Gastrocnemius medialis (tissue), 4 donors: ENCODE measurements around the gene PDIA6. TPM values are rescaled to one million over a fixed set of nuclear protein-coding genes. Genes with fewer than 3 reads are reported as not detected.

Source experiments
- ATAC-seq, 2 donors: fragments of 150-250 bp; one replicate each; pipeline ENCODE4 v1.9.1; 2016
- DNase-seq, 2 donors: peaks; one replicate each; pipeline ENCODE4 v3.0.0-alpha.2; 2019
- H3K27ac ChIP-seq, 4 donors: fragments of 200-600 bp; sonication (generic); 1 replicate in 1 of 4; 2 replicates in 3 of 4; pipeline ENCODE4 v1.5.1; 2016 to 2018; ENCODE audit warnings: mild to moderate bottlenecking in 2 of 4, moderate library complexity in 1 of 4
- H3K27me3 ChIP-seq, 3 donors: fragments of 200-600 bp; sonication (generic) in 2 of 3; 1 replicate in 1 of 3; 2 replicates in 2 of 3; pipeline versions ENCODE4 v1.5.1 to v1.6.0; 2016 to 2019; ENCODE audit warnings: mild to moderate bottlenecking in 1 of 3, moderate library complexity in 1 of 3
- H3K36me3 ChIP-seq, 2 donors: fragments of 200-600 bp; sonication (generic) in 1 of 2; one replicate each; pipeline ENCODE4 v1.5.1; 2017 to 2018
- H3K4me1 ChIP-seq, 2 donors: fragments of 200-600 bp; sonication (generic) in 1 of 2; one replicate each; pipeline ENCODE4 v1.5.1; 2016 to 2017; ENCODE audit warnings: mild to moderate bottlenecking in 2 of 2
- H3K4me3 ChIP-seq, 4 donors: fragments of 200-600 bp; sonication (generic) in 3 of 4; 1 replicate in 1 of 4; 2 replicates in 3 of 4; pipeline ENCODE4 v1.5.1; 2016 to 2019; ENCODE audit warnings: mild to moderate bottlenecking in 2 of 4
- H3K9me3 ChIP-seq, 3 donors: fragments of 200-600 bp; sonication (generic) in 2 of 3; 1 replicate in 1 of 3; 2 replicates in 2 of 3; pipeline ENCODE4 v1.5.1; 2016 to 2019
- CTCF ChIP-seq, 5 experiments: fragments of 450-650 bp in 3 of 5; fragments of 200-600 bp in 2 of 5; sonication (generic) in 2 of 5; IDR thresholded peaks in 4 of 5; conservative IDR thresholded peaks in 1 of 5; 1 replicate in 4 of 5; 2 replicates in 1 of 5; pipeline ENCODE4 v1.5.1; 2016 to 2019; ENCODE audit warnings: antibody characterized with exemption in 5 of 5, mild to moderate bottlenecking in 3 of 5, moderate library complexity in 3 of 5
- POLR2A ChIP-seq, 2 donors: fragments of 450-650 bp; IDR thresholded peaks; one replicate each; pipeline ENCODE4 v1.6.1; 2017; ENCODE audit warnings: antibody characterized with exemption in 2 of 2, mild to moderate bottlenecking in 2 of 2, moderate library complexity in 2 of 2
- in situ Hi-C, 4 donors: fragments of 200-750 bp; cut with MboI; loops; one replicate each; pipeline versions ENCODE4 v1.15.0 to v1.8.0; 2017; ENCODE audit warnings: low sequenced_read_pairs in 4 of 4
- intact Hi-C: fragments of 100-400 bp; cut with DNase I; formaldehyde crosslinking; loops from one replicate; pipeline ENCODE4 v1.15.1; 2023; ENCODE audit warnings: low total_unique reads
- total RNA-seq, 4 donors: library from RNA; depleted of rRNA; stranded (reverse); fragments of >200 nt; gene quantifications; one replicate each; pipeline versions ENCODE4 v1.1.0 to v1.2.3, GENCODE V29; 2016

PDIA6 gene
- total RNA-seq, 4 donors from 2014 or later = 32.0 to 72.4 (median 54.2) TPM

GRCh38 chr2:10793816-10794215 is 18.8 kb downstream of the PDIA6 start:
- DNase-seq (no peak), ATAC-seq (no peak)
- H3K27me3 ChIP-seq = no peaks in the 10 kb centered on the region
- H3K9me3 ChIP-seq = no peaks in the 10 kb centered on the region
- H3K4me1 ChIP-seq = peaks cover 0 to 4% of the 10 kb centered on the region in 2 donors
- in situ Hi-C loops = no loop called here
- peaks cover 0 to 74% of the 10 kb centered on the region in 2 donors for H3K36me3 ChIP-seq
- no peak overlapping the region for H3K27ac ChIP-seq
- intact Hi-C loops = no loop called here
- no peak overlapping the region for H3K4me3 ChIP-seq
- TF ChIP-seq POLR2A (IDR thresholded peaks at IDR 0.05) (no peak), CTCF (IDR thresholded peaks at IDR 0.05 in 4 of 5, conservative IDR thresholded peaks at IDR 0.05 in 1 of 5) (no peak)

- ATAC-seq = no peak
- in situ Hi-C loops = no loop called here
These were observed 19.8 kb downstream of the PDIA6 start for GRCh38 chr2:10792660-10793400.

GRCh38 chr2:10792001-10792634 is 20.5 kb downstream of the PDIA6 start:
- H3K4me1 ChIP-seq = peaks cover 0 to 4% of the 10 kb centered on the region in 2 donors
- intact Hi-C loops (no loop called here), in situ Hi-C loops (no loop called here)
- no peaks in the 10 kb centered on the region for H3K9me3 ChIP-seq
- H3K36me3 ChIP-seq = peaks cover 0 to 91% of the 10 kb centered on the region in 2 donors
- DNase-seq = no peak
- H3K4me3 ChIP-seq = no peak overlapping the region
- TF ChIP-seq POLR2A (IDR thresholded peaks at IDR 0.05) (no peak), CTCF (IDR thresholded peaks at IDR 0.05 in 4 of 5, conservative IDR thresholded peaks at IDR 0.05 in 1 of 5) (no peak)
- H3K27me3 ChIP-seq = no peaks in the 10 kb centered on the region
- peak overlapping the region in 1 of 4 donors; percentile 3 for H3K27ac ChIP-seq
- no peak for ATAC-seq

More at GRCh38 chr2:10792660-10793400, 19.8 kb downstream of the PDIA6 start:
- Histone ChIP-seq H3K9me3 (no peaks in the 10 kb centered on the region), H3K36me3 (peaks cover 0 to 84% of the 10 kb centered on the region in 2 donors), H3K27ac (peak overlapping the region in 1 of 4 donors; percentile 3), H3K4me3 (no peak overlapping the region), H3K27me3 (no peaks in the 10 kb centered on the region), H3K4me1 (peaks cover 0 to 4% of the 10 kb centered on the region in 2 donors)
- TF ChIP-seq POLR2A (IDR thresholded peaks at IDR 0.05) (no peak), CTCF (IDR thresholded peaks at IDR 0.05 in 4 of 5, conservative IDR thresholded peaks at IDR 0.05 in 1 of 5) (no peak)
- intact Hi-C loops = no loop called here
- no peak for DNase-seq

- no peak overlapping the region for H3K27ac ChIP-seq
- no peaks in the 10 kb centered on the region for H3K27me3 ChIP-seq
- peaks cover 0 to 4% of the 10 kb centered on the region in 2 donors for H3K4me1 ChIP-seq
- no peaks in the 10 kb centered on the region for H3K9me3 ChIP-seq
- DNase-seq (no peak), ATAC-seq (no peak)
- TF ChIP-seq CTCF (IDR thresholded peaks at IDR 0.05 in 4 of 5, conservative IDR thresholded peaks at IDR 0.05 in 1 of 5) (no peak), POLR2A (IDR thresholded peaks at IDR 0.05) (no peak)
- H3K36me3 ChIP-seq = peaks cover 0 to 90% of the 10 kb centered on the region in 2 donors
- in situ Hi-C loops (no loop called here), intact Hi-C loops (no loop called here)
- H3K4me3 ChIP-seq = no peak overlapping the region
These were observed 22.2 kb downstream of the PDIA6 start for GRCh38 chr2:10790228-10790973.
